ENCODE results near the gene POMP.
"Not testable (repeated sequence)": the region's sequence is repeated elsewhere in the genome, so short reads cannot be mapped to it uniquely, and the experiment has no call there.

Gene POMP

DNA sequence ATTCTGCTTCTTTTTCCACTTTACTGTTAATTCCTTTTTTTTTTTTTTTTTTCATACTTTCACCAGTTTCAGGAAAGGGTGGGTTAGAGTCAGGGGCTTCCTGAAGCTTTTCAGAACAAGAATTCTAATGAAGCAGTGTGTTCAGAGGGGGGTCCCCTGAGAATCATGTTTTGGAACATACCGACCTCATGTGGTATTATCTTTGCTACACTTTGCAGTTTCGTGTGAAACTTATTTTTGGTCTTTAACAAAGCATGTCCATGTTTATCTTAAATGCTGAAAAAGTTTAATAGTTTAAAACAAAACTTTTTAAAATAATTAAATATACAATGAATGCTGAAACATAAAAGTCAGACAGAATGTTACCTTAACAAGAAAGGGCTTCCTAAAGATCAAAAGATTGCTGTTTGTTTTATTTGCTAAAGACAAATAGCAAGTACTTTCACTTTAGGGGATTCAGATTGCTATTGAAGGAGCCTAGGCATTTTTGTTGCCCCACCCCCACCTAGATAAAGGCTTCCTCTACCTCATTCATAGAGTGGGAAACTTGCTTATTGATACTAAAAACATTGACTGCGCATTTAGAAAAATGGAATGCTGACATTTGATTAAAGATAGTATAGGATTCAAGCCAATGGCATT is 21.1 kb upstream of the POMP start:
- DNase-seq (ENCODE audit: low read depth) = no peak

DNA sequence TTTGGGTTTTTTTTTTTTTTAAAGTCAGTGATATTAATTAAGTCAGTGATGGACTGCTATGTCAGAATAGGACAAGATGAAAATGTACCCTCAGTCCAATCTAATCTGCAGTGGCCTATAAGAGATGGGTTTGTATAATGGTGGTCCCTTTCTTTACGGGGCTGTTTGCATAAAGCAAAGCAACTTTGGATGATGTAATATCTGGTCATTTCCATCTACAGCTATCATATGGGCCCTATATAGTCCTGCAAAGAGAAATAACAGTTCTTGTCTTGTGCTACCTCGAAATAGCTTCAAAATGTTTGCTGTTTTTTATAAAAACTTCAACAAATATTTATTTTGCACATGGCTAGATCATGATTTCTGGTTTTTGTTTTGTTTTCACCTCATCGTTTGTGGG is 20.2 kb upstream of the POMP start:
- DNase-seq (ENCODE audit: low read depth) = no peak

DNA sequence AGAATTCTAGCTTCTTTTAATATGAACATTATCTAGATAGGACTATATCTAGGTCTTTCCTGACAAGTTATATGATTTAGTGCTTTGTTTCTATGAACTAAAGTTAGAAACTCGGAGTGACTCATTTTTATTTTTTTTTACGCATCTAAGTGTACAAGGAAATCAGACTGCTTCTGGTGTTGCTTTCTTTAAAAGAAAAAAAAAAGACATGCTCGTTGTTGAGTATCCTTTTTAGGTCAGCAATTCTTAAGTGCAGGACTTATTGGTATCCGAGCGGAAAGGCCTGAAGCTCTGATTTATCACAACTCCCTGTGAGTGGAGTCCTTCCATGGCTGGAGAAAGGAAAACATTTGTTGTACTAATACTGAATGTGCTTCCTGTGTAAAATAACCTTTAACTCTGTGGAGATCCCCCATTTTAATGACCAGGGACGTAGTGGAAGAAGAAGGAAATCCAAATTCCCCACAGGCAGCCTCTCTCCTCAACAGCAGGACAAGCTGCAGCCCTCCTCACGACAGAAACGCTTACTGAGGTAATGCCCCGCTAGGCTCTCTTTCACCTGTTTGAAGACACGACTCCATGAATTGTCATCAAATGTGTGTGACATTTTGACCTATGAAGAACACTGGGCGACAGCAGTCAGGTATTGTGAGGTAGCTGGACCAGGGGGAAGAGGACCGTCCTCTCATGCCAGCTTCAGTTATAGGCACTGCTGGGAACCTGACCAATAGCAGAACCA is 17.9 kb upstream of the POMP start:
- DNase-seq (ENCODE audit: low read depth) = no peak

DNA sequence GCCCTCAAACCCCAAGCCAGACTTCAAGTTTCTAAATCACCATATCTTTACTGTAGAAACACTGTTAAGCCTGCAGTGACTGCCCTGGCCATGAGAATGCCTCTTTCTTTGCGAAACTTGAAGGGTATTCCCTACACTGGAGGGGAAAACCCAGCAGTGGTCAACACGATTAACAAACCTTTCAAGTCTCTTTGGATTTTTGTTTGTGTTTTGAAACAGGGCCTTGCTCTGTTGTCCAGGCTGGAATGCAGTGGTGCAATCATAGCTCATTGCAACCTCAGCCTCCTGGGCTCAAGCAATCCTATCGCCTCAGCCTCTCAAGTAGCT is 17.4 kb upstream of the POMP start:
- peak; percentile 65 for DNase-seq (ENCODE audit: low read depth)

DNA sequence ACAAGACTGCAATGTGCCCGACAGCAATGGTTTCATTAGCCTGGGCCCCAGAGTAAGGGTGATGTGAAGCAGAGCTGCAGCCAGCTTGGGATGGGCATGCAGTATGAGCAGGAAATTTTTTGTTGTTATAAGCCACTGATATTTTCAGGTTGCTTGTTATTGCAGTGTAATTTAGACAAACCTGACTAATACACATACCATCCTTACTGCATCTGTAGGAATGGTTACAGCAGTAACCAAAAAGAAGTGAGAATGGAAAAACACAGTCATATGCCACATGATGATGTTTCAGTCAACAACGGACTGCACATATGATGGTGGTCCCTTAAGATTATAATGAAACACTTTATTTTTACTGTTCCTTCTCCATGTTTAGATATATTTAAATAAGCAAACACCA is 8.6 kb upstream of the POMP start:
- peak; percentile 84 for DNase-seq (ENCODE audit: low read depth)

DNA sequence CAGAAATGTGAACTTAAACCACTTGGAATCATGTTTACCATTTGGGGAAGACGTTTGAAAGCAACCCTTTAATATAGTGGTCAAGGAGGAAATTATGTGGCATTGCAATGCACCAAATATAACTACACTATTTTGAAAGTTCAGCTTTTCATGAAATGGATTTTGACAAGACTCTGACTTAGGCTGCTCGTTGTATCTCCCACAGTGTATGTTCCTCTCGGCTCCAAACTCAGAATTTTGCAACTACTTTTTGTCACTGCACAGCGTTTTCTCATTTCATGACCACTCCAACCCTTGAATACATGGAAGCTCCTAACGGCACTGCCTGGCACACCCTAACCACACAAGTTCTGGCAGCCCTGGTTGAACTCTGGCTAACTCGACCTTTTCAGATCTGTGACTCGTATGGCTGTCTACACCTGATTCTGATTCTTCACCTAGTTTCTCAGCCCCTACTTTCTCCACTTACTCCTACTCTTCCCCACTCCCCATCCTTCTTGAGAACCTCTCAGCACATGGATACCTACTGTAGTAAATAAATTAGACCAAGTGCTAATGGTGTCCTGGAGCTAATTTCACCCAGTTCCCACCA is 7.0 kb upstream of the POMP start:
- no peak for DNase-seq (ENCODE audit: low read depth)

DNA sequence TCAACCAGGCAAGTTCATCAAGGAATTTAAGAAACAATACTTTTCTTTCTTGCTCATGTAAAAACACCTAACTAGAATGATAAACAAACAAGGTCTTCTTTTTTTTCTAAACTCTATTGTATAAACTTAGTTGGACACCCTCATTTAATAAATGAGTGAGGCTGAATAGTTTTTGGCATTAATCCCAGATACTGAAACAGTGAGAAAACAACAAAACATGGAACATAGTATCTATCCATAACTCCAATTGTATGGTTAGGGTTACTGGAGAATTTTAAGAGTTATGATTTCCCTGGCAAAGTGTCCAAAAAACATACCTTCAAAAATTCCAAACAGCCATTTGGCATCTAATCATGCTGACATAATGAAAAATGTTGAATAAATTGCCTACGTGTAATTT is 5.8 kb upstream of the POMP start:
- DNase-seq (ENCODE audit: low read depth) = no peak

DNA sequence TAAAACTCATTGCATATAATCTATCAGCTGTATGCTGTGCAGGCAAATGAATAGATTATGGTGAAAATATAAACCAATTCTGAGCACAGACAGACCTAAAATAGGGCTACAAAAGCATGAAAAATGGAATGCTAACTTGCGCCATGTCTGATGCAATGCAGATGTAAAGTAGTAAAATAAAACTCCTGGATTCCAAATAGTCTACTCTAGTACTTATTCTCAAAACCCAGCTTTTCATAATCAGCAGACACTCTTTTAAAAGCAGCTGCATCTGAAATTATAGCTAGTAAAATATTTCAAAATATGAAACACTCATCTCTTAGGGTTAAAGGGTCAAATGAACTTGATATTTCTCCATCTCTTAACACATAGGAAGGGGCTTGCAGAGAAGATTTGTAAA is 4.7 kb upstream of the POMP start:
- no peak for DNase-seq (ENCODE audit: low read depth)

DNA sequence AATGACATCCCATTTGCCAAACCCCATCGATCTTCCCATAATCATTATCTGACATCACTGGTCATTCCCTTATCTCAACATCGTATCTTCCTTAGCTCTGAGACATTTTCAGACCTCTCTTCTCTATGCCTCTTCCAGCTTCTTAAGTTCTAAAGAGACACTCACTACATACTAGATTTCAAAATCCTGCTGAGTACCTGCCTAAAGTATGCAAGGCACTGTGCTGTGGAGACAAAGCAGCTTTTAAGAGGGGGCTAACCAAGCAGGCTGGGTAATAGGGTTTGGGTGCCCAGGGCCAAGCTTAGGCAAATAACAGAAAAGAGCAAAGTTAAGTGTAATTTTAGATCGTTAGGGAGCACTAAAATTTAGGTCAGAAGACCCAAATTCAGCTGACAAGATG is 3.4 kb upstream of the POMP start:
- peak; percentile 78 for DNase-seq (ENCODE audit: low read depth)

DNA sequence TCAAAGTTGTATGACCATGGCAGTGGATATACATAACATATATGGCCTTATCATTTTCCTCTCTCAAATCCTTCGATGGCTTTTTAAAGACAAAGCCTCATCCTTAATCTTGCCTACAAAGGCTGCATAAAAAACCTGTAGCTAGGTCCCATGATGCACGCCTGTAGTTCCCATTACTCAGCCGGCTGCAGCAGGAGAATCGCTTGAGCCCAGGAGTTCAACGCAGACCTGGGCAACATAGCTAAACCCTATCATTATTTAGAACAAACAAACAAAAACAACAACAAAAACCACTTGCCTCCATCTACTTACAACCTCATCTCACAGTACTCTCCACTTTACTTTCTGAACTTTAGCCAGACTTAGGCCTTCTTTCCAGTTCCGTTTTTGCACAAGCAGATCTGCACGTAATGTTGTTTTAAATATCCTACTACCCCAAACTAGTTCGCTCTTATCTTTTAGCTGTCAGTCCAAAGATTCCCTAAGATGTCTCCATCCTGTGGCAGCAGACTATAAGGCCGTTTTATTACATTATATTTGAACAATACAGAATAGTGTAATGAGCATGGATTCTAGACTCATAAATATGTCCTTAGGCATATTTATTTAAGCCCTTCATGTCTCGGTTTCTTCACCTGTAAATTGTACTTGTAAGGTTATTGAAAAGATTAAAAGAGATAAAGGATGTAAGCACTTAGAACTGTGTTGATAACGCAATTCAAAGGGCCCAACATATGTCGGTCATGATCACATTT is 969 bp upstream of the POMP start:
- DNase-seq (ENCODE audit: low read depth) = peak; percentile 45

DNA sequence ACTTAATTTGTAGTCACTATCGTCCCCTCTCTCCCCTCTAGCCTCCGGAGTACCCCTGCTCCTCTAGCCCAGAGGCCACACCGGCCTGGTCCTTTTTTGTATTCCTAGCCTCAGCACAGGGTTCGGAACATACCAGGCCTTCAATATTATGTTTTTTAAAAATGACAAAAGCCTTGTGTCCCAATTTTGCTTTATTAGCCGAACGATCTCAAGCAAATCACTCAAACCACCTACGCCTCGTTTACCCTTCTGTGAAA is 463 bp upstream of the POMP start:
- no peak for DNase-seq (ENCODE audit: low read depth)

DNA sequence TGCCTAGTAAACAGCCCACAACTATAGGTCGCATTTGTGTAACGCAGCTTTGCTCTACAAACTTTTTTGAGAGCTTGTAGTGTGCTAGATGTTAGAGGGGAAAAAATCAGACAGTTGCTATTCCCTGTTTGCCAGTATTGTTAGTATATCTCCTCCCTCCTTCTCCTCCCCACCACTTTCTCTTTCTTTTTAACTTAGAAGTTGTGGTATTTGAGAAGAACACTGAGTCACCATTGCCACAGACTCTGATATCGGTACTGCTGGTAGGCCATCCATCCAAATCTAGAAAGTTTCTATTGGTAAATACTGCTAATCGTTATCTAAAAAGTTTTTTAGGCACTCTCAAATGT is 666 bp downstream of the POMP start:
- DNase-seq (ENCODE audit: low read depth) = peak; percentile 84

DNA sequence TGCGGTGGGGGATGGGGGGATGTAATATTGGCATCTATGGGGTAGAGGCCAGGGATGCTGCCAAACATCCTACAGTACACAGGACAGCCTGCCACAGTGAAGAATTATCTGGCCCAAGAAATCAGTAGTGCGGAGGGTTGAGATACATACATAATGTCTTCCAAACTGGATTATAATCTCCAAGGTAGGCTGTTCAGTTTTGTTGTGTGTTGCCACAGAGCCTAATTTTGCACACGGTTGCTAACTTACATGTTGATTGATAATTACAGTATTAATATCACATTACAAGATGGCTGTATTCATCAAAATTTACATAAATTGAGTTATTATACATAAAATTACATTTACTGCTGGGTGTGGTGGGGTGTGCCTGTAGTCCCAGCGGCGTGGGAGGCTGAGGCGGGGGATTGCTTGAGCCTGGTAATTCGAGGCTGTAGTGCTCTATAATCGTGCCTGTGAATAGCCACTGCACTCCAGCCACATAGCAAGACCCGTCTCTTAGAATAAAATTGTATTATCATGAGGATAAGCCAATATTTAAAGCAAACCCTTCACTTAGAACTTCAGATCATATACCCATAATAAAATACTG is 8.1 kb downstream of the POMP start:
- DNase-seq (ENCODE audit: low read depth) = no peak

DNA sequence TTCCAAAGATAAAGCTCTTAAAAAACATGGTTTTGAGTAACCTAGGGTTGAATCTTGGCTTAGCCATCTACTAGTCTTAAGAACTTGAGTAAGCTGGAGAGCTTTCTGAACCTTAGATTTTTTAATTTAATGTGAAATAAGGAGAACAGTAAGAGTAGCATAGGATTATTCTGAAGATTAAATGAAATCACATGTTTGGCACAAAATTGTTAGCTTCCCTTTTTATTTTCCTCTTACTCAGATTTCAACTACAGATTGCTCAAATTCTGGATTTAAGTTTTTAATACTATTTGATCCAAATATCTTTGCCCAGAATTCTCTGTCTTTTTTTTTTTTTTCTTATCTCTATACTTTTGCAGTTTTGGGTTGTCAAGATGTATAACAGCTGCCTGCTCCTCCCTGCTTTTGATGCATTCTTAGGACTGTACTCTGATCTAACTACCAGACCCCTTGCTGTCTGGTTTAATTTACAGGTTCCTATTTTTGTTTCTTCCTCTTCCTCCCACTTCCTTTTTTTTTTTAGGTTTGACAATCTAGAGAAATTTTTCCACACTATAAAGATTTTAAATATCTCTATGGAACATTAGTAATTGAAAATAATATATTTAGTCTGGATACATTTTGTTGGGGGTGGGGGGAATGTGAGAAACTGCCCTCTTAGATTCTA is 12.3 kb downstream of the POMP start:
- DNase-seq (ENCODE audit: low read depth) = no peak

DNA sequence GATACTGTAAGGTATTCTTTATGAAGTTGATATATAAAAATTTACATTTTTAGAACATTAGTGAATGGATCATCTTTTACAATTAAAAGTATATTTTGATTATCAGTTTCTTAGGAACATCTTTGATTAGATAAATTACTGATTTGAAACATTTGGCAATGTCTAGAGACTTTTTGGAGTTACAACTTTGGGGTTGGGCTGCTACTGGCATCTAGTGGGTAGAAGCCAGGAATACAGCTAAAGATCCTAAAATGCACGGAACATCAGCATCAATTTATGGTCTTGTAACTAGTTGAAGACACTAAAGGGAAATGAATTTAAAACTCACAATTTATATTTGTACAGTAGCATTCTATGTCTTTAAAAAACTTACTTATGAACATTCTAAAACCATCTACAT is 19.9 kb downstream of the POMP start:
- no peak for DNase-seq (ENCODE audit: low read depth)

DNA sequence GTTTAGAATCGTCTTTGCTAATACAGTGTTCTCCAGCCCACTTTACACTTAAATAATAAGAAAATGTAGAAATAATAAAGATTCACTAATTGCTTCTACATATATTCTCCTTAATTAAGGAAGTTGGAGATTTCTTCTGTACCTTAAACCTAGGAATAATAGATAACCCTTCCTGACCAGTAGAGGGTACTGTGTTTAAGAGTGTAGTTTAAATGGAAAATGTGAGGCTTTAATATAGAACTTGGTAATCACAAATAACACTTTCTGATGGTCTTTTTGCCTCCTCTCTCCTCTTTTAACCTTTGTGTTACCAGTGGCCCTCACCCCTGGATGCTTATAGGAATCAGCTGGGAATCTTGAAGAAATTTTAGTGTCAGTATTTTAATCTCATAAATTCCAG is 20.7 kb downstream of the POMP start:
- DNase-seq (ENCODE audit: low read depth) = peak; percentile 32

DNA sequence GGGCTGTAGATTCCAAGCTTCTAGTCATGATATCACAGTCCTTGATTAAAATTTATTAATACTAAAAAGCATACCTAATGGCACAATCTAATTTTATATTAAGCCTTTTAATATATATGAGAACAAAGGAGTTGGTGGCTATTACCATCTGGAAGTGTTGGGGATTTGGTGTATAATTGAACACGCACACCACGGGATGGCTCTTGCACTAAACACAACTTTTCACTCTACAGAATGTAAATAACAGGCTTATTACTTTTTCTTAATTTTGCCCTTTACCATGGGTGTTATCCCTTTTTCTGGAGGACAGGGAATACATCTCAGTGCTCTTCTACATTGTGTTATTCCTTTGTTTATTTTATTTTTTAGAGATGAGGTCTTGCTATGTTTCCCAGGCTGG is 21.6 kb downstream of the POMP start:
- no peak for DNase-seq (ENCODE audit: low read depth)

DNA sequence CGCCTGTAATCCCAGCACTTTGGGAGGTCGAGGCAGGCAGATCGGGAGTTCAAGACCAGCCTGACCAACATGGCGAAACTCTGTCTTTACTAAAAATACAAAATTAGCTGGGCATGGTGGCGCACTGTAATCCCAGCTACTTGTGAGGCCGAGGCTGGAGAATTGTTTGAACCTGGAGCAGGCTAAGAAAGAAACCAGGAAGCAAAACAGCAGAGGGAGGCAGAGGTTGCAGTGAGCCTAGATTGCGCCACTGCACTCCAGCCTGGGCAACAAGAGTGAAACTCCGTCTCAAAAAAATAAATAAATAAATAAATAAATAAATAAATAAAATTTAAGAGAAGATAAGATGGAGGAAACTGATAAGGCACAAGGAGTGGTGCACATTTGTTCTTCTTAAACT is 24.2 kb downstream of the POMP start:
- DNase-seq (ENCODE audit: low read depth) = not testable (repeated sequence)

DNA sequence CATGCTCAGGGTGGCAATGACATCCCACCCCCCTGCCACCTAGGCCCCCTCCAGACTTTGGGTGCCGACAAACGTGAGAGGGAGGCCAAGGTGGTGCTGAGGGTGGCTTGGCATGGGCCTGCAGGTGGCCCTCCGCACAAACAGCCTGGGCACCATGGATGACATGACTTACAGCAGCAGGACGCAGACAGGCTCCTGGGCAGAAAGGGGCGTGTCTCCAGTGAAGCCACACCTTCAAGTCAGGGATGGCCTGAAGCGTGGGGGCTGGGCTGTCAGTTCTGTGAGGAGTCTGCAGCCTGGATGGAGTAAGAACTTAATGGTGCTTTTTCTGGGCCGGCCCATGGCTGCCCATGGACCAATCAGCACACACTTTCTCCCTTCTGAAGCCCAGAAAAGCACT is 25.3 kb downstream of the POMP start:
- DNase-seq (ENCODE audit: low read depth) = peak; percentile 13

DNA sequence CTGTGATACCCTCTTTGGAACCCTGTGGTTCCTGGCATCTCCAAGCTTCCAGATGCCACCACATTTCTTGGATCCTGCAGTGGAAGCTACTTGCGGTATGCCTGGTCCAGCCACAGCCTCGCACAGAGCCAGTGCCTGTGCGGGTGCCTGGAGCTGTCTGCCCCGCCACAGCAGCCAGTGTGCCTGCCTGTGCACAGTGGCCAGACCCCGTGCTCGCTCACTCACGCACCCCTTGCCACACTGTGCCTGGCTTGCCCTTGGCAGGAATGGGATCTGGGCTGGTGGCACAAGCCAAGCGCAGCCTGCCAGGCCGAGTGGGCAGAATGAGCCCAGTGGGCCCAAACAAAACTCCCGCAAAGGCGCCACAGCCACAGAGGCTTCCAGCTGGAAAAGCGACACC is 26.2 kb downstream of the POMP start:
- DNase-seq (ENCODE audit: low read depth) = no peak

DNA sequence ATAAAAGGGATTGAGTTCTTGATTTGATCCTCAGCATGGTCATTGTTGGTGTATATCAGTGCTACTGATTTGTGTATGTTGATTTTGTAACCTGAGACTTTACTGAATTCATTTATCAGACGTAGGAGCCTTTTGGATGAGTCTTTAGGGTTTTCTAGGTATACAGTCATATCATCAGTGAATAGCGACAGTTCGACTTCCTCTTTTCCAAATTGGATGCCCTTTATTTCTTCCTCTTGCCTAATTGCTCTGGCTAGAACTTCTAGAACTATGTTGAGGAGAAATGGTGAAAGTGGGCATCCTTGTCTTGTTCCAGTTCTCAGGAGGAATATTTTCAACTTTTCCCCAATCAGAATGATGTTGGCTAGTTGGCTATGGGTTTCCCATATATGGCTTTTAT is 27.0 kb downstream of the POMP start:
- DNase-seq (ENCODE audit: low read depth) = no peak

Measured in iris pigment epithelial cell (primary cell).